Measurements from ENCODE around the gene SEPTIN5. TPM values are rescaled to one million over a fixed set of nuclear protein-coding genes. Genes with fewer than 3 reads are reported as not detected.

Gene SEPTIN5
- total and polyA plus RNA-seq, 2 experiments from 2014 or later = 4.3 to 17.2 TPM

- TF ChIP-seq, protein P1, sequence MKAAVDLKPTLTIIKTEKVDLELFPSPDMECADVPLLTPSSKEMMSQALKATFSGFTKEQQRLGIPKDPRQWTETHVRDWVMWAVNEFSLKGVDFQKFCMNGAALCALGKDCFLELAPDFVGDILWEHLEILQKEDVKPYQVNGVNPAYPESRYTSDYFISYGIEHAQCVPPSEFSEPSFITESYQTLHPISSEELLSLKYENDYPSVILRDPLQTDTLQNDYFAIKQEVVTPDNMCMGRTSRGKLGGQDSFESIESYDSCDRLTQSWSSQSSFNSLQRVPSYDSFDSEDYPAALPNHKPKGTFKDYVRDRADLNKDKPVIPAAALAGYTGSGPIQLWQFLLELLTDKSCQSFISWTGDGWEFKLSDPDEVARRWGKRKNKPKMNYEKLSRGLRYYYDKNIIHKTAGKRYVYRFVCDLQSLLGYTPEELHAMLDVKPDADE (IDR thresholded peaks at IDR 0.05) = no peak
These were observed 31.1 kb downstream of the SEPTIN5 start (continued) for GRCh38 chr22:19745155-19746101.

DNA sequence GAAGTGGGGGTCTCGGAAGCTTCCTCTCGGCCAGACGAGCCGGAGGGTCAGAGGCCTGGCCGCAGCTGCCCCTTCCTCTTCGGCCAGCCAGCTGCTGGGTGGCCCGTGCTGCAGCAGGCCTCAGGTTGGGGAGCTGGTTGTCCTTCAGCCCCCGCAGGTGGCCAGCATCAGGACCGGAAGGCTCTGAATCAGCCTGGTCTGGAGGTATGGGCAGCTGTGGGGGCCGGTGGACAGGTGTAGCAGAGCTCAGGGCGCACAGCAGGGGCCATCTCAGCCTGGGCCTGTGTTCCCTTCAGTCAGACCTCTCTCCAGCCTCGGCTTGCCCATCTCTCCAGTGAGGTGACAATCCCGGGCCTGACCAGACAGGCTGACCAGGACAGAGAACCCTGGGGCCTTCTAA, 32.4 kb downstream of the SEPTIN5 start:
- Histone ChIP-seq H4K20me1 (replicated peaks; ENCODE audit: insufficient read depth) (no peaks in the 10 kb centered on the region), H3K79me2 (replicated peaks; ENCODE audit: insufficient read depth) (no peaks in the 10 kb centered on the region), H3K4me1 (ENCODE audit: insufficient read depth) (no peaks in the 10 kb centered on the region), H3K36me3 (ENCODE audit: insufficient read depth) (no peaks in the 10 kb centered on the region), H3K9me2 (ENCODE audit: insufficient read depth) (no peaks in the 10 kb centered on the region), H3K27ac (ENCODE audit: low read depth) (no peak overlapping the region), H2AFZ (no peak overlapping the region), H3K4me2 (no peak overlapping the region), H3F3A (replicated peaks; ENCODE audit: low read depth) (no peaks in the 10 kb centered on the region), H3K4me3 (no peak overlapping the region), H3K27me3 (ENCODE audit: insufficient read depth) (no peaks in the 10 kb centered on the region)
- no peak overlapping the region for H3K27ac Mint-ChIP-seq
- no peaks in the 10 kb centered on the region for H3K36me3 Mint-ChIP-seq (ENCODE audit: low read depth)
- H3K9me3 Mint-ChIP-seq = no peaks in the 10 kb centered on the region
- H3K27me3 Mint-ChIP-seq (ENCODE audit: insufficient read depth, low read depth, poor library complexity) = peaks cover 16% of the 10 kb centered on the region
- DNase-seq (ENCODE audit: low spot score) = no peak
- H3K4me1 Mint-ChIP-seq = peaks cover 11% of the 10 kb centered on the region
- ATAC-seq = no peak
- no peak overlapping the region for H3K4me3 Mint-ChIP-seq
- no peak for TF ChIP-seq NANOG (IDR thresholded peaks at IDR 0.05; ENCODE audit: borderline replicate concordance)
- TF ChIP-seq STAT1 (IDR thresholded peaks at IDR 0.05; ENCODE audit: unreplicated experiment) = no peak
- no peak for TF ChIP-seq ZNF114 (CRISPR knock-in tag; IDR thresholded peaks at IDR 0.05)
- TF ChIP-seq ZNF331 (CRISPR knock-in tag; IDR thresholded peaks at IDR 0.05; ENCODE audit: low read depth) = no peak
- TF ChIP-seq, protein P2, sequence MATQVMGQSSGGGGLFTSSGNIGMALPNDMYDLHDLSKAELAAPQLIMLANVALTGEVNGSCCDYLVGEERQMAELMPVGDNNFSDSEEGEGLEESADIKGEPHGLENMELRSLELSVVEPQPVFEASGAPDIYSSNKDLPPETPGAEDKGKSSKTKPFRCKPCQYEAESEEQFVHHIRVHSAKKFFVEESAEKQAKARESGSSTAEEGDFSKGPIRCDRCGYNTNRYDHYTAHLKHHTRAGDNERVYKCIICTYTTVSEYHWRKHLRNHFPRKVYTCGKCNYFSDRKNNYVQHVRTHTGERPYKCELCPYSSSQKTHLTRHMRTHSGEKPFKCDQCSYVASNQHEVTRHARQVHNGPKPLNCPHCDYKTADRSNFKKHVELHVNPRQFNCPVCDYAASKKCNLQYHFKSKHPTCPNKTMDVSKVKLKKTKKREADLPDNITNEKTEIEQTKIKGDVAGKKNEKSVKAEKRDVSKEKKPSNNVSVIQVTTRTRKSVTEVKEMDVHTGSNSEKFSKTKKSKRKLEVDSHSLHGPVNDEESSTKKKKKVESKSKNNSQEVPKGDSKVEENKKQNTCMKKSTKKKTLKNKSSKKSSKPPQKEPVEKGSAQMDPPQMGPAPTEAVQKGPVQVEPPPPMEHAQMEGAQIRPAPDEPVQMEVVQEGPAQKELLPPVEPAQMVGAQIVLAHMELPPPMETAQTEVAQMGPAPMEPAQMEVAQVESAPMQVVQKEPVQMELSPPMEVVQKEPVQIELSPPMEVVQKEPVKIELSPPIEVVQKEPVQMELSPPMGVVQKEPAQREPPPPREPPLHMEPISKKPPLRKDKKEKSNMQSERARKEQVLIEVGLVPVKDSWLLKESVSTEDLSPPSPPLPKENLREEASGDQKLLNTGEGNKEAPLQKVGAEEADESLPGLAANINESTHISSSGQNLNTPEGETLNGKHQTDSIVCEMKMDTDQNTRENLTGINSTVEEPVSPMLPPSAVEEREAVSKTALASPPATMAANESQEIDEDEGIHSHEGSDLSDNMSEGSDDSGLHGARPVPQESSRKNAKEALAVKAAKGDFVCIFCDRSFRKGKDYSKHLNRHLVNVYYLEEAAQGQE (IDR thresholded peaks at IDR 0.05; ENCODE audit: unreplicated experiment) = no peak
- TF ChIP-seq EZH2 (IDR thresholded peaks at IDR 0.05; ENCODE audit: low read depth, unreplicated experiment) = no peak
- no peak for TF ChIP-seq ZNF462 (CRISPR knock-in tag; IDR thresholded peaks at IDR 0.05)
- no peak for TF ChIP-seq JUNB (IDR thresholded peaks at IDR 0.05; ENCODE audit: unreplicated experiment)
- TF ChIP-seq POLR2AphosphoS5 (IDR thresholded peaks at IDR 0.05; ENCODE audit: low read depth) = no peak
- no peak for TF ChIP-seq EZH2phosphoT487 (IDR thresholded peaks at IDR 0.05; ENCODE audit: unreplicated experiment)
- TF ChIP-seq, protein P1 (IDR thresholded peaks at IDR 0.05) = no peak
